HG03025 (cell line): ENCODE results near the gene BOLA3.
A peak's percentile ranks its signal among the peaks of the same experiment; 100 is the strongest.
"Not testable (repeated sequence)": the region's sequence is repeated elsewhere in the genome, so short reads cannot be mapped to it uniquely, and the experiment has no call there.

Experiments
- ATAC-seq: cut with Tn5 transposase; IDR thresholded peaks from one replicate; pipeline ENCODE4 v1.9.1; 2021; ENCODE audit warnings: mild to moderate bottlenecking, moderate library complexity; ENCODE audit not compliant: unreplicated experiment, low FRiP score

Gene BOLA3

DNA sequence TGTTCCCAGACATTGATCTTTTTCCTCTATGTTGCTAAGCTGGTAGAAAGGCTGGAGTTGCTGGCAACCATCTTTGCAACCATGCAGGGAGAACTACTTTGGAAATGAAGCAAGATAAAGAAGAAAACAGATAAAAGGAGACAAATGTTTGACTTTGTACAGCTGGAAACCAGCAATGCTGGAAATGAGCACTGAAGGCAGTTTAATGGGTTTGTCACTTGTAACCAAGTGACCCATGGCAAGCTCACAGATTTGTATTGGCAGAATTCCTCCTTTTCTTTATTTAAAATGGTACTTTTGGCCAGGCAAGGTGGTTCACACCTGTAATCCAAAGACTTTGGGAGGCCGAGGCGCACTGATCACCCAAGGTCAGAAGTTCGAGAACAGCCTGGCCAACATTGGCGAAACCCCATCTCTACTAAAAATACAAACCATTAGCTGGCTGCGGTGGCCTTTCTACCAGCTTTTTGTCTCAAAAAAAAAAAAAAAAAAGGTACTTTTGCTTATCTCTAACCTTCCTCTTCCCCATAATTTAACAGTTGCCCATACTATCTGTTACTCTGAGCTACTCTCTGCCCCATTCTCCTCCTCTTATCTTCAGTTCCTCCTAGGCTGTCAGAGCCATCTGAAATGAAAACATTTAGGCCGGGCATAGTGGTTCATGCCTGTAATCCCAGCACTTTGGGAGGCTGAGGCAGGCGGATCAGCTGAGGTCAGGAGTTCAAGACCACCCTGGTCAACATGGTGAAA lies 2.0 kb upstream of the BOLA3 start:
- ATAC-seq, result no peak

DNA sequence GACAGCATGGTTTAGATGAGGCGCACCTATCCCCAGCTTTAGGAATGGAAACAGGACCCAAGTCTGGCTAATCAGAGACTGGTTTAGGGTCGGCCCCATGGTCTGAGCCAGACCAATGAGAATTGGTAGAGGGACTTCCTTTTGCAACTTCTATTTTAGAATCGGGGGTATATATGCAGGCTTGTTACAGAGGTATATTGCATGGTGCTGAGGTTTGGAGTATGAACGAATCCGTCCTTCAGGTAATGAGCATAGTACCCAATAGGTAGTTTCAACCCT lies 1.5 kb upstream of the BOLA3 start:
- no peak for ATAC-seq

DNA sequence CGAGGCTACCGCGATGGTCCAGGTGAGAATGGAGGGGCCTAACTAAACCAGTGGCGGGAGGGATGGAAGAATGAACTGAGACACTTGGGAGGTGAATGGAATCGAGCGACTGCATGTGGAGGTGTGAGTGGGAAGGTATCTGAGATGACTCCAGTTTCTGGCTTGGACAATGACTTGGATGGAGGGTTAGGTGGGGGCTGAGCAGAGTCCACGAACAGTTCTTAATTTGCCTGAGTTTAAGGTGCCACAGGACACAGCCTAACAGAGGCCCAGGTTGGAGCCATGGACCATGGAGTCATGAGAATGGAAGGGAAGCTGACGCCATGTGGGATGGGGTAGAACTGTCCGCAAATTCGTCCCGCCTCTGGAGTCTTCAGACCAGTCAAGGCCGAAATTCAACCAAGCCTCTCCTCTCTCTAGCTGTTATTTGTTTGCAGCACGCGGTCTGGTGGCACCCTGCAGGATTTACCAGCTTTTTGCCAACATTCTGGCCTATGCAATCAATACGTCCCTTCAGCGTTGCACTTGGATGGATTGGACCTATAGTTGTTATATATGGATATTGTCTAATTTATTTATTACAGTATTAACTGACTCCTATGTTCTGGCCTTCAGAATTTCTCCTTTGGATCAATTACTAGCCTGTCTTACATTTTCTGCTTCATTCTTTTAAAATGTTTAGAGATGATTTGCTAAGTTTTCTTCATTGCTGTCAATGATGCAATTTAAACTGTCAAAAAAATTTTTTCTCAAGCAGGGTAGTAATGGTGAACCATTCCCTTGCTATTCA lies 940 bp upstream of the BOLA3 start:
- no peak for ATAC-seq

DNA sequence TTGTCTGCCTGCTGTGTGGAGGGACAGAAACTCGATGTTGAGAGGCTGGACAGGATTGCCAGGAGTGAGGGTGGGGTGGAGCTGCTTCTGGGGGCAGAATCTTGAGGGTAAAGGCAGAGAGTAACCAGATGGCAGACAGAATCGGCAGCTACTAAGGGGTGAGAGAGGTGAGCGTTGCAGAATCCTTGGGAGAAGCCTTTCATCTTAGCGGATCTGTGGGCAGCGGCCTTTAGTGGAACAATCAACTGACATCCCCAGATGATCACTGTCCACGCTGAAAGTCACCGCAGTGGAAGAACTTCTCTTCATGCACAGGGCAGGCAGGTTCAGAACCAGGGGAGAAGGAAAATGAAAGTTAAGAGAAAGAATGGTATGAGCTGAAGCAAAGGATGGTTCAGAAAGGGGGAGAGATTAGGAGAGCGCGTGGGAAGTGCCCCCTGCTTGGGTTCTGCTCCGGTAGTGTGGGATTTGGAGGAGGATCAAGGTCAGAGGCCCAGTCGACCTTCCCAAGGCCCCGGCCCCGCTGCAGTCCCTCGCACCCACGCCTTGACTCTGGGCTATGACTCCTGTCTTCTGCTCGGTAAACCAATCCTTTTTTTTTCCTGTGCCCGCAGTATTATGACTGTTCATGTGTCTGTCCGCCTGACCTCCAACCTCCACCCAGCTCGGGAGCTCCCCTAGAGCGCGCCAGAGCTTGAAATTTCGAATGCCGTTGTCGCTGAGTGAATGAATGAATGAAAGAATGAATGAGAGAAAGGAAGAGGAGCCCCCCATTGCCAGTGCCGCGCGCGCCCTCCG lies 584 bp downstream of the BOLA3 start:
- ATAC-seq, result peak; percentile 27

DNA sequence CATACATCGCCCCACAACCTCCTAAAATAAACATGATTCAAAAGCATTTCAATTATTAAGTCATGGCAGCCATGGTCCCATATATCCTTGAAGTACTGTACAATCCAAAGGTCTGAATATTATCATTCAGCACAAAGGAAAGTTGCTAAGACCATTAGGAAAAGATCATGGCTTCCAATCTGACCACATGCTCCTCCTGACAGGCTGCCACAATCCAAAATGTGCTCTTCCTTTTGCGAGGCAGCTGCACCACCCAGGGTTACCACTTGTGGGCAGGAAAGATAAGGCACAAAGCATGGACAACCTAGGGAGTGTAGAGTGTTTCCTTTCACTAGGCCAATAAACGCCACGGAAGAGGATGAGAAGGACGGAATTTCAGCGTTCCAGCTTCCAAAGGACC lies 5.4 kb downstream of the BOLA3 start:
- ATAC-seq, result no peak

DNA sequence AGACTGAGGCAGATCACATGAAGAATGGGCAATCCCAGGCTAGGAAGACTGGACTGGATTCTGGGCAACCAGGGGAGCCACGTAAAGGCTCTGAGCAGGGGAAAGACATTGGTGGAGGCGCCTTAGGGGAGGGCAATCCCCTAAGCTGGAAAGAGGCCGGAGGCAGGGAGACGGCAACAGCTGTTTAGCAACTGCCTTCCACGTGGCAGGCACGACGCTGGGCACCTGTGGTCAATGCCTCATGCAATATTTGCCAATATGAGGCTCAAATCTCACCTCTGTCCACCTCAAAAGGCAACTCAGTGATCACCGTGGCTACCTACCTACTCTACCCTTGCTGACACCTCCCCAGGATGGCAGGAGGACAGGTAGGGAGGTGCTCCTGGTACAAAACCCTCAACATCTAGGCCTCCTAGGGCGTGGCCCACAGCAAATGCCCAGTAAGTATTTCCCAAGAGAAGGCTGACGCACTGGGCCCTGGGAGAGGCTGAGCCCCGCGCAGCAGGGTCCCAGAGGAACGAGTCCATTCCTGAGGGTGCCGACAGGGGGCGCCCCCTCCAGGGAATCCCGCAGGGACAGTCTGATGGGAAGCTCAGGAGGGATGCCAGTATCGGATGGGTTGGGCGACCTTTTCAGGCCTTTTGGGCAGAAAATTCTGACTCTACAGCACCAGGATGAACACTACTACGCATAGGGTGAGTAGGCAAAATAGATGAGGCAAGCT lies 8.9 kb downstream of the BOLA3 start:
- no peak for ATAC-seq

DNA sequence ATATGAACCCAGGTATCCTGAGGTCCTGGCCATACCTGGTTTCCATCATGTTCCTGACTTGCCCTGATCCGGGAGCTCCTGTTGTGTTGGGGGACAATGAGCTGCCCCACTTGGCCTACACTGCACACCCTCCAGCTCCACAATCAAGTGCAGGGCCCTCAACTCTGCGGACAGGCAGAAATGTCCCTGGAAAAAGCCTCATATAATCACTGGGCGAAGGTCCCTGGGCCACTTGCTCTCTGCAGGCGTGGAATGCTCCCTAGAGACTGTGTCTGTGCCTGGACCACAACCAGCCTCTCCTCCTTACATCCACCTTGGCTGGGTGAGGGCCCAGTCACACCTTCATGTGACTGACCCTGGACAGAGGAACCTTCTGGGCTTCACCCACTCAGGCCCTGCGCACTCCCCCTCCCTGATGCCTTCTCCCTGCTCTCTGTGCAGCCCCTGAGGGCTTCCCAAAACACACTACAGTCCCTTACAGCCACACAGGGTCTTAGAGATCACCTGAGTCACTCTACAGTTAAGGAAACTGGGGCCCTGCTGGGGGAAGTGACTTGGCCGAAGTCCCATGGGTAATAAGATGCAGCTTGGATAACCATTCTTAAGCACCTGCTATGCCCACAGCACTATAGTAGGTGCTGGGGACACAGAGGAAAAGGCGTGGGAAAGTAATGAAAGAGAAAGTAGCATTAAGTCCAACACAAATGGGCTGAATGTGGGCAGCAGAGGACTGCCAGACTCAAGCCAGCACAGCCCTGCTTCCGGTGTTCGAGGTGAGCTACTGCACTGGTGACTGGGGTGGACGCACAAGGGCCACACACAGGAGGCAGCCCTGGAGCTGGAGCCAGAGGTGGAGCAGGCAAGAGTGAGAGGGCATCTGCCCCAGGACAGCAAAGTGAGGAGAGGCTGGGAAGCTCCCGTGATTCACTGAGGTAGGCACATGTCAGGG lies 9.8 kb downstream of the BOLA3 start:
- no peak for ATAC-seq

DNA sequence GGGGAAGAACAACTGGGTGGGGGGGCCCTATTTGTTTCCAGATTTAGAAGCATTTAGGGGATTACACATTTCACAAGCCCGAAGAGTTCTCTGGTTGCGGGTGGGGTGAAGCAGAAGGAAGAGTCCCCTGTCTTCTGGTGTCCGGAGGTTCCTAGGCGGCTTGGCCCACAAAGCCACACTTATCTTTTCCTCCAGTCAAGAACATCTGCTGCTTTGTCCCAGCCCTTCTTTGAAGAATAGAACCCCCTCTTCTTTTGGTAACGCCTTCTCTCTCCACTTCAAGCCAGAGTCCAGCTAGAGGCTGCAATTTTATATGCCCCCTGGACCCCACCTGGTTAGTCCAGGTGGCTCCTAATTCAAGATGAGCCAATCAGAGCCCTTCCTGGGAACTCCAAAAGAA lies 15.8 kb downstream of the BOLA3 start:
- no peak for ATAC-seq

DNA sequence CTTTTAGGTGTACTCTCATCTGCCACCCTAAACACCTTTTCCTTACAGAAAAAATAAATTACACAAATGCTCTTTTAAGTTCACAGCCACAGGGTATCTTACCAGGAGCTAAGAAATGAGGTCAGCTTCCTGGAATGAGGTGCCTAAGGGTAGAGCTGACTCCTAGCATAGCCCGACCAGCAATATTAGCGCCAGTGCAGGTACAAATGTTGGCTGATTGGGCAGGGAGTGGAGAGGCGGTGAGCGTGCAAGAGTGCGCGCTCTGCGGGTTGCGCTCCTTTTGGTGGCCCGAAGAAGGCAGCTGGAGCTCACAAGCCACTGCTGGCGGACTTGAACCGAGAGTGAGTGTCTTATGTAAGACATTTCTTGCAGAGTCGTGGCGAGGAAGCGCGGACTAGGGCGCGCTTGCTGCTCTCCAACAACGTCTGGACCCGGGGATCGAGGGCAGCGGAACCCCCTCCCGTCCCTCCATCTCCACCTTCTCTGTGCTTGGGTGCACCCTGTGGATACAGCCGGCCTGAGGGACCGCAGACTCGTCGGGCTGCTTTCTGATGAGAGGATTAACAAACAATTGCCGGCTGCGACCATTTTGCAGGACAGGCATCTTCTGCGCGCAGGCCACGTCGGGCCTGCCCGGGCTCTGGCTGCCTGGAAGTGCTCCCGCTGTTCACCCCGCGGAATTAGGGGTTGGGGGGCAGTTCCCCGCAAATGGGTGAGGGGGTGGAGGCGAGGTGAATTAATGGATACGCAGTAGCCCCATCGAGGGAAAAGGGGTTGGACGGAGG lies 17.3 kb downstream of the BOLA3 start:
- ATAC-seq, result no peak

DNA sequence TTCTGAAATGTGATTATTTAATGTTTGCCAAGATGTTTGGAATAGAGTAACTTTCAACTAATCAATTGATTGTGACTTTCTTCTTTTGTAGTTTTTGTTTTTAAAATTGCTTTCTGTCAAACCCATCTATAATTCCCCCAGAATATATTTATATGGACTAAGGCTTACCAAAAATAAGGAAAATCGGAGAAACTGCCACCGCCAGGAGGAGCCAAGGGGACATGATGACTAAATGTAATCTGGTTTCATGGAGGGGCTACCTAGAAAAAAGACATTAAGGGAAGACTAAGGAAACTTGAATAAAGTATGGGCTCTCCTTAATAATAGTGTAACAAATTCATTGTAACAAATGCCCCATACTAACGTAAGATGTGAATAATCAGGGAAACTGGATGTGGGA lies 19.5 kb downstream of the BOLA3 start:
- no peak for ATAC-seq

DNA sequence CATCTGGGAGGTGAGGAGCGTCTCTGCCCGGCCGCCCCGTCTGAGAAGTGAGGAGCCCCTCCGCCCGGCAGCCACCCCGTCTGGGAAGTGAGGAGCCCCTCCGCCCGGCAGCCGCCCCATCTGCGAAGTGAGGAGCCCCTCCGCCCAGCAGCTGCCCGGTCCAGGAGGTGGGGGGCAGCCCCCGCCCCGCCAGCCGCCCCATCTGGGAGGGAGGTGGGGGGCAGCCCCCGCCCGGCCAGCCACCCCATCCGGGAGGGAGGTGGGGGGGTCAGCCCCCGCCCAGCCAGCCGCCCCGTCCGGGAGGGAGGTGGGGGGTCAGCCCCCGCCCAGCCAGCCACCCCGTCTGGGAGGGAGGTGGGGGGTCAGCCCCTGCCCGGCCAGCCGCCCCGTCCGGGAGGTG lies 23.8 kb downstream of the BOLA3 start:
- not testable (repeated sequence) for ATAC-seq

DNA sequence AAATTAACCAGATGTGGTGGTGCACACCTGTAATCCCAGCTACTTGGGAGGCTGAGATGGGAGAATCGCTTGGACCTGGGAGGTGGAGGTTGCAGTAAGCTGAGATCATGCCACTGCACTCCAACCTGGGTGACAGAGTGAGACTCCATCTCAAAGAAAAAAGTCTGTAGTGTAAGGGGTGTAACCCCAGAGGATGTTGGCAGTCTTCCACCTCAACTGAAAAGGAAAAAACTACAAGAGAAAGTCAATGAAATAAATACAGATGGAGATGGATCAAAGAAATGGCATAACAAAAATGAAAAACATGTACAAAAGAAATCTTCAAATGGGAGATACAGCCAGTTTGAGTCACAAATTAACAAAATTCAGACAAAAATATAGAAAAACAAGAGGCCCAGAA lies 25.9 kb downstream of the BOLA3 start:
- not testable (repeated sequence) for ATAC-seq

DNA sequence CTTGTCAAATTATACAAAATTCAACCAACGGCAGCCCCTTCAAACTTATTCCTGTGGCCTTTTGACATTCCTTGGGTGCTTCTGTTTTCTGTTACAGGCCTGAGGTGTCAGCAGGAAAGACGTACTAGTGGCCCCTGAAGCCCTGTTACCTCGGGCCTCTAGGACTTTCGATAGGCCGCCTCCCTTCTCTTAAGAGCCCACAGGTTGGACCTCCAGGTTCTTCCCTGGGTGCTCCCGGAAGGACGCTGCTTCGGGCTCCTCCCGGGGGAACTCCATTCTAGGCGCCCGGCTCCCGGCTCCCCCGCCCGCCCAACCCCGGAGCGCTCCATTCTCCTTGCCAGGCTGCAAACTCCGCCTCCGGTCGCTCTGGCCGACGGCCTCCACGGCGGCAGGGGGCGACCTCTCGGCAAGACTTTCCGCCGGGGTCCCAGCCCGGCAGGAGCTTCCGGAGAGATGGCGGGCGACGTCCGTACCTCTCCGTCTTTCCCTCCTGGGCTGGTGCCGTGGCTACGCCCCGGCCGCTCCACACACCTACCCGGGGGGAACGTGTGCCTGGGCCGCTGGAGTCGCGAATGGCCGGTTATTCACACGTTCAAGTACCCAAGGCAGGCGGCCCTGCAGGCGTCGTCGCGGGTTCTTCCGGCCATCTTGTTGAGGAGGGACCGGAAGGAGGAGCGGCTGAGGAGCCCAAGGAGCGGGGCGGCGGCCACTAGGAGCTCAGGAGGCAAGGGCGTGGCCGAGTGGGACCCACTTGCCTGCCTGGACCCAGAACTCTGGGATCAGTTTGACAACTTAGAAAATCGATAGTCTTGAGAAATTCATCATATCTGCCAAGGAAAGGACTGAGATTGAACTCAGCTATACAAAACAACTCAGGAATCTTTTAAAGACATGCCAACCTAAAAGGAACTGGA lies 27.5 kb downstream of the BOLA3 start:
- peak; percentile 86 for ATAC-seq

DNA sequence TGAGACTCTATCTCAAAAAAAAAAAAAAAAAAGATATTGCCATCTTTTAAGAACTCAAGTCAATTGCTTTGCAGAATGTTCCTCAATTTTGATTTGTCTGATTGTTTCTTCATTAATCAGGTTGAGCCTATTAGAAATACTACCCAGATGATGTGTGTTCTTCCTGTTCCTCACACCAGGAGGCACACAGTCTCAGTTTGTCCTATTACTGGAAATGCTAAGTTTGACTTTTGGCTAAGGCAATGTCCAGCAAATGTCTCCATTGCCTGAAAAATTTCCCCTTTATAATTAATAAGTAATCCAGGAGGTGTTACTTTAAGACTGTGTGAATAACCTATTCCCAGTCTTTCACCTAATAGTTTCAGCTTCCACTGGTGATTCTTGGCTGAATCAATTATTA lies 28.4 kb downstream of the BOLA3 start:
- no peak for ATAC-seq

DNA sequence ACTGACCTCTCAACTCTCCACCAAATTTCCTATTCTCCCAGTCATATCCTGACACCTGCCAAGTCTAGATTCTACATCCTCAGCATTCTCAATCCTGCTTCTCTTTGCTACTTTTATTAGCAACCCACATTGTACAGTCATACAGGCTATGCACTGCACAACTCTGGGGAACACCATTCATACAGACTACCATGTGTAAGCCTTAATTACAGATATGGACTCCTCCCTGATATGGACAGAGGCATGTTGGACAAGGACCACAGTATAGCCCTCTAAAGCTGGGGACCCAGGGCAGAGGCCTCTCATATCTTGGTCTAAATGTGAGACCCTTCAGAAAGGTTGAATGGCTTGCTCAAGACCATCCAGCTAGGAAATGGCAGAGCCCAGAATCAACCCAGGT lies 36.3 kb downstream of the BOLA3 start:
- no peak for ATAC-seq

DNA sequence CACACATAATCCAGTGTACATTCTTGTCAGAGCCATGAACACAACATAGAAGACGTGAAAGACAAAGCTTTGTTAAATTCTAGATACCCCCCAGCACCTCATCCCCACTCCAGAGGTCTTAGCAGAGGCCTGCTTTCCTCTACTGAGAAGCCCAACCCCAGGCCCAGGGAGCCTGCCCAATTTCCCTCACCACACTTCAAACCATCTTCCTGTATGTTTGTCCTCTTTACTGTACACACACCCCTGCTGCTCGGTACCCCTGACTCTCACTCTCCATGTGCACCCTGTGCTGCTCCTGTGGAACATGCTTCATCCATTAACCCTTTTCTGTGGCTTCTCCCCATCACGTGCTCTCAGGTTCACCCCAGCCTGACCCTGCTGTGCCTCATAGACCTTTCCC lies 37.2 kb downstream of the BOLA3 start:
- no peak for ATAC-seq

DNA sequence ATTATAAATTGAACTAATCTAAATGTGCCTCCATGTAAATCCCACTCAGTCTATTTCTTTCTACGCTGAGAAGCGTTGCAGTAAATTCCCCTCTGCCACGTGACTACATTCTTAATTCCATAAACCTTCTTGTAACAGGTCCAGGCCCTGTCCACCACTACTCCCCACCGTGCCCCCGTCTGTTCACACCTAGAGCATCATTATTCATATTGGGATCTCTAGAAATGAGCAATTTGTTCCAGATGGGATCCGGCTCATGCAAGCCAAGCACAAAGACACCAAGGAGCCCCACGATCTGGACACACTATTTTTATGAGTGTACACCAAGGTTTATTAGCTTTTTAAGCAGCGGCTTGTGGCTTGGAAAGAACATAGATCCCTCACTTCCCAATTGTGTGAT lies 38.2 kb downstream of the BOLA3 start:
- ATAC-seq, result no peak

DNA sequence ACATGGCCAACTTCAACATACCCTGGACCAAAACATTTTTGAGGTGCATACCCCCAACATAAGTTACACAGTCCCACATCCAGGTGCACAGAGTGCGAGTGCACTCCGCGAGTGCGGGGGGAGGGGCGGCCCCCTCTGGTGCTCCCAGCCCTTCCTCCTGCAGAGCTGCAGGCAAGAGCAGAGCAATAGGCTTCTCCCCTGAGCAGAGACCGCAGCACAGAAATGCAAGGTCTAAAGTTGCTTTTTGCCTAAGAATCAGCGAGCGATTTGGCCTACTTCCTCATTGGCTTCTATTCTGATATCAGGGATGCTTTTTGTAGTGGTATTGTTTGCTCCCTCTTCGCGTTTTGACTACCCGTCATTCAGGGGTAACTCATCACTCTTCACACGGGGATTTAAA lies 40.6 kb downstream of the BOLA3 start:
- no peak for ATAC-seq
